ENCODE measurements around the gene LRP4. TPM values are rescaled to one million over a fixed set of nuclear protein-coding genes. Genes with fewer than 3 reads are reported as not detected.

The LRP4 gene
- total and polyA plus RNA-seq, 2 of the 13 experiments (the other 11 are each of a cell fraction or from before 2014, with no cell fraction given) = 4.7 to 13.3 TPM

GRCh38 chr11:46936138-46937110, 18.1 kb upstream of the LRP4 start, which contains the start of gene CSTPP1 (continued):
- TF ChIP-seq ZNF362 (CRISPR knock-in tag; IDR thresholded peaks at IDR 0.05; ENCODE audit: borderline replicate concordance) (peak; percentile 44; the same call in 1 of the 2 replicates), ZBTB42 (CRISPR knock-in tag; IDR thresholded peaks at IDR 0.05) (no peak), ATF7-NPFF (CRISPR knock-in tag; IDR thresholded peaks at IDR 0.05; ENCODE audit: low read depth) (no peak), ZNF562 (CRISPR knock-in tag; IDR thresholded peaks at IDR 0.05; ENCODE audit: borderline replicate concordance) (no peak), STAT6 (CRISPR knock-in tag; IDR thresholded peaks at IDR 0.05; ENCODE audit: borderline replicate concordance) (no peak), ZNF143 (CRISPR knock-in tag; IDR thresholded peaks at IDR 0.05) (no peak), SPEN (CRISPR knock-in tag; IDR thresholded peaks at IDR 0.05; ENCODE audit: low read depth) (peak; percentile 71), TAF15 (IDR thresholded peaks at IDR 0.05; ENCODE audit: low read depth, low read length, poor library complexity, severe bottlenecking) (no peak), SRSF4 (IDR thresholded peaks at IDR 0.05; ENCODE audit: low read depth, low read length, poor library complexity, severe bottlenecking) (no peak), ZNF589 (CRISPR knock-in tag; conservative IDR thresholded peaks at IDR 0.05) (no peak), ZNF432 (CRISPR knock-in tag; IDR thresholded peaks at IDR 0.05; ENCODE audit: borderline replicate concordance) (no peak), ZNF619 (CRISPR knock-in tag; IDR thresholded peaks at IDR 0.05) (no peak), ZNF574 (CRISPR knock-in tag; IDR thresholded peaks at IDR 0.05) (peak; percentile 88), SAP130 (CRISPR knock-in tag; IDR thresholded peaks at IDR 0.05; ENCODE audit: low read depth) (peak; percentile 93), ATF4 (CRISPR knock-in tag; IDR thresholded peaks at IDR 0.05) (peak in 1 of 2 experiments; percentile 24; a peak in 1 of 4 replicates), KDM5B (CRISPR knock-in tag; IDR thresholded peaks at IDR 0.05; ENCODE audit: borderline replicate concordance) (peak; percentile 50; the same call in 1 of the 2 replicates), ZNF138 (CRISPR knock-in tag; IDR thresholded peaks at IDR 0.05; ENCODE audit: low read depth) (no peak)

Measured in HepG2 (cell line).